Left kidney (tissue), 2 donors: ENCODE results near the gene VPS51. TPM values are rescaled to one million over a fixed set of nuclear protein-coding genes. Genes with fewer than 3 reads are reported as not detected.

Experiments used
- DNase-seq: peaks from one replicate; pipeline ENCODE4 v3.0.0-alpha.2; 2013
- polyA plus RNA-seq: library from polyadenylated mRNA; unstranded; fragments of 120-200 nt; gene quantifications from one replicate; pipeline ENCODE4 v1.2.1, GENCODE V29; 2013; ENCODE audit not compliant: insufficient read length

Gene VPS51
- polyA plus RNA-seq, 1 donor: 93.3 TPM

- DNase-seq: no peak
Observed at GRCh38 chr11:65069217-65069616, 26.8 kb upstream of the VPS51 start.

- DNase-seq: no peak
Observed at GRCh38 chr11:65071907-65072630, 23.9 kb upstream of the VPS51 start.

DNA sequence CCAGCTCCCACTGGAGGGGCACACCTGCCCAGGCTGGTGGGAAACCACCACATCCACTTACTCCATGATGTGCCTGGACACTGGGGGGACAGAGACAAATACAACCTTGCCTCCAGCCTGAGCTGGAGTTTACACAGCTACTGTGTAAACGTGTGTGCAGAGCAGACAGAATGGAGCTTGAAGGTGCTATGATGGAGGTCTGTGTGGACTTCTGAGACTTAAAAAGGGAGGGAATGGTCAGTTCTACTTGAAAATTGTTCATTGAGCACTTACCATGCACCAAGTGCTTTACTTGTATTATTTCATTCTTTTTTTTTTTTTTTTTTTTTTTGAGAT, 23.4 kb upstream of the VPS51 start:
- DNase-seq: no peak

DNA sequence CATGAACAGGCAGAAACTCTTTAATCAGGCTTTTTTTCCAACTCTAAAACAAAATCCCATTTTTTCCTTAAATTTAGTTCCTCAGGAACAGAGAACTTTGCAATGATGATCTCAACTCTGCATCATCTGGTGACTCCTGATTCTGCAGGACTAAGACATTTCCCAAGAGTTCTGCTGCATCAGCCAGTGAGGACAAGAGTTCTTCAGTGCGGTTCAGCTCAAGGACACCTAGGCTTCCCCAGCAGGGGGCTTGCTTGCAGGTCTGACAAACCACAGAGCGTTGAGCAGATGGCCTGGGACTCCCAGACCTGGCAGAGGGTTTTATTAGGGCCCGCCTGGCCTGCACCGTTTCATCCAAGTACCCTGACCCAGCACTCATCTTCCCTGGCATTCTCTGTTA, 18.6 kb upstream of the VPS51 start:
- DNase-seq: no peak

GRCh38 chr11:65078151-65078550, 17.9 kb upstream of the VPS51 start:
- DNase-seq: no peak

GRCh38 chr11:65078786-65079342, 17.1 kb upstream of the VPS51 start:
- no peak for DNase-seq

DNA sequence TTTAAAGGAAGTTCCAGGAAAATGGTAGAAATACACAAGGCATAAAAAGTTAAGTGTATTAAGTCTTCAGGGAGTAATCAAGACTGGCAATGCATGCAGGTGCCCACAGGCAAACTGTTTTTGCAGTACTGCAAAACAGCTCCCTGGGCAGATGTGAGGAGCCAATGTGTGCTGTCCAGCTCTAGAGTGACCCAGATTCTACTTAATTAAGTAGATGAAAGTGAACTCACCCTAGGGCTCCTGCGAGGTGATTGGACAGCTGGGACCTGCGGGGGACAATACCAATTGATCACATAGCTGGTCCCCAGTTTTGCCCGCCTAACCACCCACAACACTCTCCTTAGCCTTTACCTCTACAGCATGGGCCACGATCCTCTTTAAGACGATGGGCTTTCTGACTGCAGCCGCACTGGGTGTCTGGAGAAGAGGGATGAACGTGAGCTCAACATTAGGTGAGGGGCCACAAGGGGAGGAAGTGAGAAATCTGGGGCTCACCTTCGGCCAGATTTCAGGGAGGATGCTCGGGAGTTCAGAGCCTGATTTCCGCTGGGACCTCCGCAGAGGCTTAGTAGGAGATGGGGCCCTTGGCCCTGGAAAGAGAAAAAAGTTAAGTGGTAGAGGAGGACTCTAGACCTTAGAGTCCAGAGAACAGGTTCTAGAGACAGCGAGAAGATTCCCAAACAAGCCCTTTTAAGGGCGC, 12.7 kb upstream of the VPS51 start:
- DNase-seq: no peak

DNA sequence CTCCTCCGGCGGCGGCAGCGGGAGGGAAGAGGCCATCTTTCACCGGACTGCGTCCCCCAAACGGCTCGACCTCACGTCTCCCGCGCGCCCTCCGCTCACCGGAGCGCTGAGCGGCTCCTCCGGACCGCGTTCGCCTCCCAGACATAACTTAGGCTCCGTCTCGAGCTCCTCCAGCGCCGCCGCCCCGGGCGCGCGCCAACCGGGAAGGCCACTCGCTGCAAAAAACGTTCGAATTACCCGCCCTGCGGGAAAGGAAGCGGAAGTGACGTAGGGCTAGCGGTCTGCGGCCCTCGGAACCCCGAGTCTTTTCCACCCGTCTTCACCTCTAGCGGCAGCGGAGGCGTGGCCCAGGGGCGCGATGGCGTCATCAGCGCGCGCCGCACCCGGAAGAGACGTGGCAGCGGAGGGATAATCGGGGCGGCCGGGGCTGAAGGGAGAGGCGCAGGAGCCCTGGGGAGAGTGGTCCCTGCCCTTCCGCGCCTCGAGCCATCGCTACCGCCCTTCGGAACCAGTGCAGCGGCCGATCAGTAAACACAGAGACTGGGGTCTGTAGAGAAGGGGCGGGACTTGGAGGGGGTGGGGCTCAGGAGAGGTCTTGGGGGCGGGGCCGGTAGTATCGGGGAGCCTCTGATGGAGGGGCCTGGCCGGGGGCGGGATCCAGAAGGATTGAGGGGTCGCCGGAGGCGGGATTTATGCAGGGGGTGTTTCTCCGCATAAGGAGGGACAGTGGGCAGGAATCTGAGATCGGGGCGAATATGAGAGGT, 12.0 kb upstream of the VPS51 start, which contains the start of the genes CDCA5 and ZFPL1:
Gene CDCA5, minus strand, starts transcription at position 207 of the 764 bp plus-strand sequence. Its CDS starts 62 bp downstream, at position 145.
Gene ZFPL1, plus strand, starts transcription at position 389 of the 764 bp plus-strand sequence. CDS start 477 bp downstream, outside the sequence.
- DNase-seq: peak; percentile 96

DNA sequence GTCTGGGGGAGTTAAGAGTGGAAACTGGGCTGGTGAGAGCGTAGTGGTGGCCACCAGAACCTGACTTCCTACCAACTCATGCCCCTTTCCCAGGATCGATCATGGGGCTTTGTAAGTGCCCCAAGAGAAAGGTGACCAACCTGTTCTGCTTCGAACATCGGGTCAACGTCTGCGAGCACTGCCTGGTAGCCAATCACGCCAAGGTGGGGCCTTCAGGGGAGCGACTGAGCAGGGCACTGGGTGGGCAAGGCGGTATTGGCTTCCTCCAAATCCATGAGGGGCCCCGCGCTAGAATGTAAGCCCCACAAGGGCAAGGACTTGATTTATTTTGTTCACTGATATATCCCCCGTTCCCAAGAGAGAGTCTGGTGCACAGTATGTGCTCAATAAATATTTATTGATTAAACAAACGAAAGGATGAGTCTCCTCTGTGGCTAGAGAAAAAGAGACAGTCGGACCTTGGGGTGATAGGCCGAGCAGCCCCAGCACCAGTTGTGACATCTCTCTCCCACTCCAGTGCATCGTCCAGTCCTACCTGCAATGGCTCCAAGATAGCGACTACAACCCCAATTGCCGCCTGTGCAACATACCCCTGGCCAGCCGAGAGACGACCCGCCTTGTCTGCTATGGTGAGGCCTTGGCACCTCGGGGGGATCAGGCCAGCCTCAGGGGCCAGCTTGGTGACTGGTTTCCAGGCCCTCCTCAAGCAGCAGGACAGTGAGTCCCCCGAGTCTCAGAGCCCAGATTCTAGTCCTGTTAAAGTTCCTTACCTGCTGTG, 11.2 kb upstream of the VPS51 start:
- DNase-seq: no peak

DNA sequence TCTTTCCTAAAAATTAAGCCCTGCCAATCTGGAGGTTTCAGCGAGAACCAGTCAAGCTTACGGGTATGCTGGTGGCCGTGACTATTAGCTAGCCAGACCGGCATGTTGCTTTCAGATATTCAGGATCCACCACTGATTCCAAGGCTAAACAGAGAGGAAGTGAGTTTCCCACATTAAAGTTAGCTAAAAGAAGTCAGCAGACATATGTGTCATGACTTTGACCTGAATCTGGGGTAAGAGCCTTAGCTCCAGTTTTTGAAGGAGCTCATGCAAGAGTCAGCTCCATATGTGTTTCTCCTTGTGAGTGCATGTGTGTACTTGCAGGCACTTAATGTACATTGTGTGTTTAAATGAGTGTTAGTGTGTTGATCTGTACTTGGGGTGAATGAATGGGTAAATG, 10.6 kb upstream of the VPS51 start:
- DNase-seq: no peak

GRCh38 chr11:65086809-65087208, 9.2 kb upstream of the VPS51 start:
- no peak for DNase-seq

DNA sequence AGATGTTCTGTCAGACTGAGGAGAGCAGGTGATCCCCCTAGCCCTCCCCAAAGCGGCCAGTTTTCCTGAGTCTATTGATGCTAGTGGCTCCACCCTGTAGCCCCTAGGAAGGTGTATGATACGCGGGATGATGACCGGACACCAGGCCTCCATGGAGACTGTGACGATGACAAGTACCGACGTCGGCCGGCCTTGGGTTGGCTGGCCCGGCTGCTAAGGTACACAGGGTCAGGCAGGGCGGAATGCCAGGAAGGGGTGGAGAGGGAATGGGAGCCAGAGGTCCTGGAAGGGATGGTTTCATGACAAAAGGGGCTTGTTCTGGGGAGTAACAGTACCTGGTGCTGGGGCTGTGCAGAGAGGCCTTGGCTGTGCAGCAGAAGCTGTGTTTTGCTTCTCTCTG, 8.8 kb upstream of the VPS51 start:
- no peak for DNase-seq

- DNase-seq: no peak
Observed at GRCh38 chr11:65087827-65088226, 8.2 kb upstream of the VPS51 start.

DNA sequence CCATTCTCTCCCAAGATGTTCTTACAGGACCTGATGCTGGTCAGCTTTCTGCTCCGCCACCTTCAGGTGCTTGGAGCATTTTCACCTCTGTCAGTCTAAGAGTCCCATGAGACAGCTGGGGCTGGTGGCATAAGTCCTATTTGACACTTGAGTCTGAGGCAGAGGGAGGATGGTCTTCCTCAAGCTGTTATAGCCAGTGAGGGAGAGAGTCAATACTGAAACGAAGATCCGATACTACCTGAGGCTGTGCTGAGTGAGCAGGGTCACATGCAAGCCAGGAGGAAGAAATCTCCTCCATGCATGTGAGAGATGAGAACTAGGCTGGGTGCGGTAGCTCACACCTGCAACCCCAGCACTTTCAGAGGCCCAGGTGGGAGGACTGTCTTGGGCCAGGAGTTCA, 6.4 kb upstream of the VPS51 start:
- no peak for DNase-seq

DNA sequence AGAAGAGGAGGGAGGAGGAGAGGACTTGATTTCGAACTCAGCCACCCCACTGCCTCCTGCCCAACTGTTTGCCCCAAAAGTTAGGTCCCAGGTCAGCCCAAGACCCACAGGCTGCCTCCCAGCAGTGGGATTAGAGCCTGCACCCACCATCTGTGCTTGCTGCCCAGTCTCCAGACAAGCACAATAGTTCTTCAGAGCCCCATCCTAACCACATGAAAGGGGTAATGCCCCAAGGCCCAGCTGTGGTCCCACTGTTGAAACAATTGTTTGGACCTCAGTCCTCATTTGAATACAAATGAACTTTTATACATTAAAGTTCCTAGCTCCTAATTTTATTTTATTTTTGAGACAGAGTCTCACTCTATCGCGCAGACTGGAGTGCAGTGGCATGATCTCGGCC, 5.4 kb upstream of the VPS51 start:
- no peak for DNase-seq

GRCh38 chr11:65095427-65095826, 587 bp upstream of the VPS51 start:
- no peak for DNase-seq

GRCh38 chr11:65096926-65097325, 912 bp downstream of the VPS51 start:
- DNase-seq: no peak

- DNase-seq: no peak
Observed at GRCh38 chr11:65100674-65101350, 4.8 kb downstream of the VPS51 start.

- no peak for DNase-seq
Observed at GRCh38 chr11:65102142-65103095, 6.4 kb downstream of the VPS51 start.

GRCh38 chr11:65103476-65103875, 7.5 kb downstream of the VPS51 start:
- DNase-seq: no peak
